A549 (cell line): ENCODE data around the gene PYY.

Experiments
- HDAC2 ChIP-seq: fragments of 200-600 bp; sonication (generic); IDR thresholded peaks from 2 replicates; pipeline ENCODE4 v1.6.1; 2016
- HEYL ChIP-seq: fragments of 250-450 bp; sonication (Bioruptor Pico); IDR thresholded peaks from 2 replicates; pipeline ENCODE4 v1.8.0; 2021; ENCODE audit warnings: mild to moderate bottlenecking, moderate library complexity
- TF ChIP-seq, protein P1 (sequence below): fragments of >200 bp; sonication (Bioruptor Twin); formaldehyde crosslinking; IDR thresholded peaks from 3 replicates; pipeline ENCODE4 v1.5.1; 2016

DNA sequence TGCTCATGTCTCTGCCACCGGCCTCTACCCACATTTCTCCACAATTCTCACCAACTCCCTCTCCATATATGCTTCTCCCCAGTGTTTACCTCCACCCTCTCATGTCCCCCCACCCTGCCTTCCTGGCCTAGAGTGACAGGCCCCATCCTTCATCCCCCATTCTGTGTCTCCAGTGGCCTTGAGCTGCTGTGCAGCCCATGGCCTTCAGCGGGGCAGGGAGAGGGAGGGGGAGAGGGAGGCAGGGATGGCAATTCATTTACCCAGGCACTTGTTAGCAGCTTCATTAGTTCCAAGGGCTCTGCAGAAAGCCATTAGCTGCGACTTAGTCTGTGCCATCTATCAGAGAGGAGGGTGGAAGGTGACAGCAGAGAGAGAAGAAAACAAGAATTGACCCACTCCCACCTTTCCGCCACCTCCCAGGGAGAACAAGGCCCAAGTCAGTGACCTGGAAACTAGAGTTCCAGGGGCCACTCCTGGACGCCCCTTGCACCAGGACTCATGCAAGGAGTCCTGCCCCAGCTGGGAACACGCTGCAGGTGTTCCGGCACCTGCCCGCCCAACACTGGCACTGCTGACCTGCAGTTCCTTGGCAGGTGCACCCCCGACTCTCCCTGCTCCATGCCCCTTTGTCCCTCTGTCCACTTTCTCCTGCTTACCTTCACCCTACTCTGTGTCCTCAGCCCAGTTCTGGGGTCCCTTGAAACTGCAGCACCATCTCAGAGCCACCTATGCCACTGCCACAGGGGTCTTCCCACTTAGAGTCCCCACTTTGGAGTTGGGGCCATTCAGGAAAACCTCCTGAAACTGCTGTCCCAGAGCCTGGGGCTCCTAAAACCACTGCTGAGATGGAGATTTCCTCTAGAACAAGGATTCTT is 23.5 kb upstream of the PYY start:
- TF ChIP-seq HEYL (CRISPR knock-in tag) (no peak), HDAC2 (no peak)
- TF ChIP-seq, protein P1, sequence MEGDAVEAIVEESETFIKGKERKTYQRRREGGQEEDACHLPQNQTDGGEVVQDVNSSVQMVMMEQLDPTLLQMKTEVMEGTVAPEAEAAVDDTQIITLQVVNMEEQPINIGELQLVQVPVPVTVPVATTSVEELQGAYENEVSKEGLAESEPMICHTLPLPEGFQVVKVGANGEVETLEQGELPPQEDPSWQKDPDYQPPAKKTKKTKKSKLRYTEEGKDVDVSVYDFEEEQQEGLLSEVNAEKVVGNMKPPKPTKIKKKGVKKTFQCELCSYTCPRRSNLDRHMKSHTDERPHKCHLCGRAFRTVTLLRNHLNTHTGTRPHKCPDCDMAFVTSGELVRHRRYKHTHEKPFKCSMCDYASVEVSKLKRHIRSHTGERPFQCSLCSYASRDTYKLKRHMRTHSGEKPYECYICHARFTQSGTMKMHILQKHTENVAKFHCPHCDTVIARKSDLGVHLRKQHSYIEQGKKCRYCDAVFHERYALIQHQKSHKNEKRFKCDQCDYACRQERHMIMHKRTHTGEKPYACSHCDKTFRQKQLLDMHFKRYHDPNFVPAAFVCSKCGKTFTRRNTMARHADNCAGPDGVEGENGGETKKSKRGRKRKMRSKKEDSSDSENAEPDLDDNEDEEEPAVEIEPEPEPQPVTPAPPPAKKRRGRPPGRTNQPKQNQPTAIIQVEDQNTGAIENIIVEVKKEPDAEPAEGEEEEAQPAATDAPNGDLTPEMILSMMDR = no peak
